Smooth muscle cell (in vitro differentiated cells): ENCODE data around the gene PIGS. TPM values are rescaled to one million over a fixed set of nuclear protein-coding genes. Genes with fewer than 3 reads are reported as not detected.
A peak's percentile ranks its signal among the peaks of the same experiment; 100 is the strongest.

Source experiments
- DNase-seq: peaks from one replicate; lab custom pipeline; 2025; ENCODE audit not compliant: unreplicated experiment; lab: John Stamatoyannopoulos, UW
- H2AFZ ChIP-seq: fragments of 200-600 bp; sonication (generic); 2 replicates; pipeline ENCODE4 v1.6.0; 2016; ENCODE audit warnings: antibody characterized with exemption, low read depth, mild to moderate bottlenecking
- H3F3A ChIP-seq: fragments of 200-600 bp; sonication (generic); 2 replicates; pipeline ENCODE4 v1.6.0; 2017; ENCODE audit warnings: antibody characterized with exemption, low read depth
- H3K27ac ChIP-seq: fragments of 200-600 bp; sonication (generic); 2 replicates; pipeline ENCODE4 v1.5.1; 2016; ENCODE audit warnings: low read depth, mild to moderate bottlenecking
- H3K27me3 ChIP-seq: fragments of 200-600 bp; sonication (generic); 2 replicates; pipeline ENCODE4 v1.6.1; 2016; ENCODE audit warnings: low read depth, mild to moderate bottlenecking
- H3K36me3 ChIP-seq: fragments of 200-600 bp; sonication (generic); 2 replicates; pipeline ENCODE4 v1.5.1; 2016; ENCODE audit warnings: low read depth
- H3K4me1 ChIP-seq: fragments of 200-600 bp; sonication (generic); 2 replicates; pipeline ENCODE4 v1.5.1; 2016; ENCODE audit warnings: low read depth
- H3K4me2 ChIP-seq: fragments of 200-600 bp; sonication (generic); 2 replicates; pipeline ENCODE4 v1.6.0; 2016; ENCODE audit warnings: mild to moderate bottlenecking
- H3K4me3 ChIP-seq: fragments of 200-600 bp; sonication (generic); 2 replicates; pipeline ENCODE4 v1.5.1; 2016; ENCODE audit warnings: mild to moderate bottlenecking
- H3K79me2 ChIP-seq: fragments of 200-600 bp; sonication (generic); 2 replicates; pipeline ENCODE4 v1.6.0; 2016; ENCODE audit warnings: low read depth, mild to moderate bottlenecking
- H3K9ac ChIP-seq: fragments of 200-600 bp; sonication (generic); 2 replicates; pipeline ENCODE4 v1.6.0; 2016; ENCODE audit warnings: low read depth
- H3K9me3 ChIP-seq: fragments of 200-600 bp; sonication (generic); replicated peaks from 2 replicates; pipeline ENCODE4 v1.5.1; 2016; ENCODE audit warnings: low read depth
- H4K20me1 ChIP-seq: fragments of 200-600 bp; sonication (generic); 2 replicates; pipeline ENCODE4 v1.6.0; 2016; ENCODE audit warnings: low read depth
- CTCF ChIP-seq: fragments of 200-600 bp; sonication (generic); IDR thresholded peaks from 2 replicates; pipeline ENCODE4 v1.5.1; 2017; ENCODE audit warnings: borderline replicate concordance, mild to moderate bottlenecking, antibody characterized with exemption; ENCODE audit not compliant: insufficient read depth, poor library complexity, severe bottlenecking
- WGBS: methylation state at CpG from one replicate; pipeline ENCODE4 v1.1.7; 2016; ENCODE audit warnings: low lambda C conversion rate; 5-methylcytosine and 5-hydroxymethylcytosine counted together
- polyA plus RNA-seq: library from polyadenylated mRNA; unstranded; fragments of >200 nt; fragmentation: Nextera tagmentation; extraction: Ambion mirVana; gene quantifications from 2 replicates; pipeline ENCODE4 v1.2.1, GENCODE V29; 2016
- total RNA-seq: library from RNA; depleted of rRNA; stranded (reverse); fragments of >200 nt; gene quantifications from 2 replicates; pipeline ENCODE4 v1.2.3, GENCODE V29; 2014

The PIGS gene
- total and polyA plus RNA-seq, 2 experiments from 2014 or later, result 61.3 to 69.2 TPM

GRCh38 chr17:28572259-28573039, 1.1 kb upstream of the PIGS start:
- 80% methylated on average over 5 of the region's 5 CpGs for WGBS
- no peaks in the 10 kb centered on the region for H3F3A ChIP-seq
- peaks cover 30% of the 10 kb centered on the region for H3K79me2 ChIP-seq
- H2AFZ ChIP-seq, result no peak overlapping the region
- peak overlapping the region; percentile 88 for H3K4me3 ChIP-seq
- H3K36me3 ChIP-seq, result no peaks in the 10 kb centered on the region
- no peaks in the 10 kb centered on the region for H3K9me3 ChIP-seq
- peak overlapping the region; percentile 97 for H3K4me2 ChIP-seq
- H3K27me3 ChIP-seq, result no peaks in the 10 kb centered on the region
- DNase-seq, result no peak
- H3K27ac ChIP-seq, result no peak overlapping the region
- TF ChIP-seq CTCF, result no peak
- peak overlapping the region; percentile 58 for H3K9ac ChIP-seq
- peaks cover 10% of the 10 kb centered on the region for H3K4me1 ChIP-seq
- H4K20me1 ChIP-seq, result peaks cover 4% of the 10 kb centered on the region

GRCh38 chr17:28570716-28571360, 486 bp downstream of the PIGS start:
- Histone ChIP-seq H3K36me3 (no peaks in the 10 kb centered on the region), H2AFZ (peak overlapping the region; percentile 87), H3K4me3 (peak overlapping the region; percentile 88), H3K27ac (no peak overlapping the region), H3K9ac (peak overlapping the region; percentile 80), H3K27me3 (no peaks in the 10 kb centered on the region), H3K4me2 (peak overlapping the region; percentile 97), H3K9me3 (no peaks in the 10 kb centered on the region), H4K20me1 (peaks cover 8% of the 10 kb centered on the region), H3F3A (no peaks in the 10 kb centered on the region), H3K79me2 (peaks cover 30% of the 10 kb centered on the region), H3K4me1 (peaks cover 7% of the 10 kb centered on the region)
- no peak for TF ChIP-seq CTCF
- no peak for DNase-seq
- WGBS, result 2% methylated on average over 35 of the region's 39 CpGs

- Histone ChIP-seq H3K79me2 (peaks cover 33% of the 10 kb centered on the region), H3K27me3 (no peaks in the 10 kb centered on the region), H2AFZ (no peak overlapping the region), H4K20me1 (peaks cover 15% of the 10 kb centered on the region), H3K9me3 (no peaks in the 10 kb centered on the region), H3K4me2 (no peak overlapping the region), H3F3A (no peaks in the 10 kb centered on the region), H3K4me1 (peaks cover 6% of the 10 kb centered on the region), H3K27ac (no peak overlapping the region), H3K36me3 (no peaks in the 10 kb centered on the region), H3K4me3 (no peak overlapping the region), H3K9ac (no peak overlapping the region)
- no peak for DNase-seq
- WGBS, result 100% methylated on average over 1 of the region's 1 CpG
- no peak for TF ChIP-seq CTCF
These were observed 1.9 kb downstream of the PIGS start for GRCh38 chr17:28569446-28569845.
